MM.1S (cell line): ENCODE data around the gene ACTN1.
"Not testable (repeated sequence)": the region's sequence is repeated elsewhere in the genome, so short reads cannot be mapped to it uniquely, and the experiment has no call there.

Experiments used
- EZH2 ChIP-seq: fragments of 300-600 bp; sonication (generic); optimal IDR thresholded peaks from 2 replicates; pipeline ENCODE3; 2017; ENCODE audit warnings: low read depth, mild to moderate bottlenecking, antibody characterized with exemption, low read length, mixed read lengths
- TF ChIP-seq, protein P1 (sequence below): fragments of 300-600 bp; sonication (generic); IDR thresholded peaks from 2 replicates; pipeline ENCODE4 v1.5.1; 2016; ENCODE audit warnings: antibody characterized with exemption, low read length, mixed read lengths

DNA sequence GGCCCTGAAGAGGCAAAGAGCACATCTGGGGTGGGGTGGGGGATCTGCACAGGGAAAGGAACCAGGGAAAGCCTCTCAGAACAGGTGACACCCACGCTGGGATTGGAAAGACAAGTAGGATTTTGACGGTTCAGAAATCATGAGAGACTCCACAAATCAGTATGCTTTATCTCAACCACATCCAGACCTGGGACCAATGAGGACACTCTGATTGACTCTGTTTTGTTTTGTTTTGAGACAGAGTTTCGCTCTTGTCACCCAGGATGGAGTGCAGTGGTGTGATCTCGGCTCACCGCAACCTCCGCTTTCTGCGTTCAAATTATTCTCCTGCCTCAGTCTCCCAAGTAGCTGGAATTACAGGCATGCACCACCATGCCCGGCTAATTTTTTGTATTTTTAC lies 43.0 kb upstream of the ACTN1 start:
- TF ChIP-seq, protein P1, sequence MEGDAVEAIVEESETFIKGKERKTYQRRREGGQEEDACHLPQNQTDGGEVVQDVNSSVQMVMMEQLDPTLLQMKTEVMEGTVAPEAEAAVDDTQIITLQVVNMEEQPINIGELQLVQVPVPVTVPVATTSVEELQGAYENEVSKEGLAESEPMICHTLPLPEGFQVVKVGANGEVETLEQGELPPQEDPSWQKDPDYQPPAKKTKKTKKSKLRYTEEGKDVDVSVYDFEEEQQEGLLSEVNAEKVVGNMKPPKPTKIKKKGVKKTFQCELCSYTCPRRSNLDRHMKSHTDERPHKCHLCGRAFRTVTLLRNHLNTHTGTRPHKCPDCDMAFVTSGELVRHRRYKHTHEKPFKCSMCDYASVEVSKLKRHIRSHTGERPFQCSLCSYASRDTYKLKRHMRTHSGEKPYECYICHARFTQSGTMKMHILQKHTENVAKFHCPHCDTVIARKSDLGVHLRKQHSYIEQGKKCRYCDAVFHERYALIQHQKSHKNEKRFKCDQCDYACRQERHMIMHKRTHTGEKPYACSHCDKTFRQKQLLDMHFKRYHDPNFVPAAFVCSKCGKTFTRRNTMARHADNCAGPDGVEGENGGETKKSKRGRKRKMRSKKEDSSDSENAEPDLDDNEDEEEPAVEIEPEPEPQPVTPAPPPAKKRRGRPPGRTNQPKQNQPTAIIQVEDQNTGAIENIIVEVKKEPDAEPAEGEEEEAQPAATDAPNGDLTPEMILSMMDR = not testable (repeated sequence)
- not testable (repeated sequence) for TF ChIP-seq EZH2
